Mammary epithelial cell (primary cell): ENCODE results near the gene VSX1.

ENCODE experiments used
- CTCF ChIP-seq, 2 donors: IDR thresholded peaks in 1 of 2; conservative IDR thresholded peaks in 1 of 2; 2 replicates each; pipeline ENCODE4 v1.5.1; 2011 to 2012; ENCODE audit warnings: inconsistent platforms in 2 of 2, low read length in 2 of 2, mild to moderate bottlenecking in 2 of 2, control low read depth in 1 of 2, low read depth in 1 of 2; ENCODE audit not compliant: insufficient read depth in 1 of 2; ENCODE audit errors: extremely low read depth in 1 of 2
- EZH2 ChIP-seq: IDR thresholded peaks from 2 replicates; pipeline ENCODE4 v1.6.1; 2012; ENCODE audit warnings: low read length, inconsistent platforms, borderline replicate concordance

GRCh38 chr20:25046736-25047666, 34.9 kb downstream of the VSX1 start:
- TF ChIP-seq CTCF (conservative IDR thresholded peaks at IDR 0.05 in 1 of 2, IDR thresholded peaks at IDR 0.05 in 1 of 2; ENCODE audit: extremely low read depth in 1 of 2, insufficient read depth in 1 of 2, low read depth in 1 of 2, low read length in 2 of 2) (no peak), EZH2 (no peak)
